ENCODE measurements around the gene RTP3. TPM values are rescaled to one million over a fixed set of nuclear protein-coding genes. Genes with fewer than 3 reads are reported as not detected.

The RTP3 gene
- total and polyA plus RNA-seq, 4 donors = 1.0 to 61.7 (median 26.6) TPM

GRCh38 chr3:46477145-46477544 lies 20.6 kb upstream of the RTP3 start (continued):
- TF ChIP-seq TAF1 (conservative IDR thresholded peaks at IDR 0.05) (no peak), RXRA (IDR thresholded peaks at IDR 0.05) (no peak), FOXA1 (IDR thresholded peaks at IDR 0.05) (no peak), FOXA2 (IDR thresholded peaks at IDR 0.05) (no peak), RAD21 (IDR thresholded peaks at IDR 0.05) (no peak), ZBTB33 (IDR thresholded peaks at IDR 0.05) (no peak), MAX (IDR thresholded peaks at IDR 0.05) (no peak), GABPA (IDR thresholded peaks at IDR 0.05 in 1 of 2, conservative IDR thresholded peaks at IDR 0.05 in 1 of 2) (no peak), HNF4A (conservative IDR thresholded peaks at IDR 0.05) (no peak), EGR1 (IDR thresholded peaks at IDR 0.05; ENCODE audit: low read depth in 2 of 2) (no peak)

GRCh38 chr3:46477756-46478155 lies 20.0 kb upstream of the RTP3 start:
- no peak for TF ChIP-seq GABPA (IDR thresholded peaks at IDR 0.05 in 1 of 2, conservative IDR thresholded peaks at IDR 0.05 in 1 of 2)
- TF ChIP-seq YY1 (IDR thresholded peaks at IDR 0.05) = no peak
- no peak for TF ChIP-seq FOXA2 (IDR thresholded peaks at IDR 0.05)
- TF ChIP-seq NR2F2 (IDR thresholded peaks at IDR 0.05) = no peak
- TF ChIP-seq ATF3 (IDR thresholded peaks at IDR 0.05) = no peak
- TF ChIP-seq REST (IDR thresholded peaks at IDR 0.05) = no peak
- TF ChIP-seq RXRA (IDR thresholded peaks at IDR 0.05) = no peak
- TF ChIP-seq JUND (IDR thresholded peaks at IDR 0.05) = no peak
- no peak for TF ChIP-seq ZBTB33 (IDR thresholded peaks at IDR 0.05)
- no peak overlapping the region for H3K27ac ChIP-seq (ENCODE audit: low read depth in 1 of 2, low read length in 2 of 2)

More at GRCh38 chr3:46477756-46478155, 20.0 kb upstream of the RTP3 start:
- DNase-seq (ENCODE audit: low spot score) = no peak
- WGBS = 83% methylated on average over 6 of the region's 6 CpGs
- no peaks in the 10 kb centered on the region for H3K27me3 ChIP-seq (ENCODE audit: control insufficient read depth in 4 of 4, insufficient read depth in 4 of 4, low read length in 3 of 4)
- no peak overlapping the region for H3K9ac ChIP-seq (ENCODE audit: low read depth in 1 of 2, low read length in 2 of 2)
- no peaks in the 10 kb centered on the region for H3K4me1 ChIP-seq (ENCODE audit: control insufficient read depth in 4 of 4, insufficient read depth in 4 of 4, low read length in 3 of 4)
- no peak overlapping the region for H3K4me3 ChIP-seq (ENCODE audit: low read depth in 1 of 3, low read length in 3 of 3)
- H3K9me3 ChIP-seq (ENCODE audit: control insufficient read depth in 4 of 4, low read length in 3 of 4) = no peaks in the 10 kb centered on the region
- H3K36me3 ChIP-seq (ENCODE audit: control insufficient read depth in 4 of 4, insufficient read depth in 3 of 4, low read depth in 1 of 4, low read length in 3 of 4) = no peaks in the 10 kb centered on the region

Measured in liver (tissue), 9 donors.